Activated CD4-positive, alpha-beta T cell treated with anti-CD3 and anti-CD28 coated beads, Interleukin-2, Interleukin-4, amounts not matched to agents 100 ng/mL and 50 ng/mL, durations not matched to agents 16 hours and 8 hours (primary cell): ENCODE results near the gene SPPL3.

Experiments
- DNase-seq: peaks from one replicate; pipeline ENCODE4 v3.0.0-alpha.2; 2020; ENCODE audit warnings: low spot score

The SPPL3 gene

DNA sequence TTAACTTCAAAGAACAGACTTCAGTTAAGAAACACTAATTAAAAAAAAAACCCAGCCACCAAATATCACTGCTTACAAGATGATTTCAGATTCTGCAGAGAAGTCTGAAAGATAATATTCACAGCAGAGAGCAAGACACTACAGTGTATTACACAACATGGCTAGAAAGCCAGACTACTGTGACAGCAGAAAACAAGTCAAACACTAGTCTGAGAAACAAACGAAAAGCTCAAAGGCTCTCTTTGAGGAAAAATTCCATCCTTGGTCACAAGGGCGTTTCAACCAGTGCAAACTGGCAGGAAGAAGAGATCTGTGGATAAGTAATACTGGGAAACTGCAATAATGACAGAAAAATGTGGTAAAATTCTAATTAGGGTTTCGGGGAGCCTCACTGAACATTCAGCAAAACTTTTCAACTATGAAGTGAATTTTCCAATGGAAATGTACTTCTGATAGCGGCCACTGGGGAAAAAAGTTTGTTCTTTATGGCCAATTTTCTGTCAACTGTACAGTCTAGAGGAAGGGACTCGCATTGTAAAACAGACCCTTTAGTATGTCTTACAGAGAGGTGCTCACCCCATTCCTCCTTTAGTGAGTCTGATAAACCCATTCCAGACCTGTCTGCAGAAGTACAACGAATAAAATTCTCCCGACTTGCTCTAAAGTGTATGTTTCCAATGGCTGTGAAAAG is 128.2 kb downstream of the SPPL3 start:
- no peak for DNase-seq

DNA sequence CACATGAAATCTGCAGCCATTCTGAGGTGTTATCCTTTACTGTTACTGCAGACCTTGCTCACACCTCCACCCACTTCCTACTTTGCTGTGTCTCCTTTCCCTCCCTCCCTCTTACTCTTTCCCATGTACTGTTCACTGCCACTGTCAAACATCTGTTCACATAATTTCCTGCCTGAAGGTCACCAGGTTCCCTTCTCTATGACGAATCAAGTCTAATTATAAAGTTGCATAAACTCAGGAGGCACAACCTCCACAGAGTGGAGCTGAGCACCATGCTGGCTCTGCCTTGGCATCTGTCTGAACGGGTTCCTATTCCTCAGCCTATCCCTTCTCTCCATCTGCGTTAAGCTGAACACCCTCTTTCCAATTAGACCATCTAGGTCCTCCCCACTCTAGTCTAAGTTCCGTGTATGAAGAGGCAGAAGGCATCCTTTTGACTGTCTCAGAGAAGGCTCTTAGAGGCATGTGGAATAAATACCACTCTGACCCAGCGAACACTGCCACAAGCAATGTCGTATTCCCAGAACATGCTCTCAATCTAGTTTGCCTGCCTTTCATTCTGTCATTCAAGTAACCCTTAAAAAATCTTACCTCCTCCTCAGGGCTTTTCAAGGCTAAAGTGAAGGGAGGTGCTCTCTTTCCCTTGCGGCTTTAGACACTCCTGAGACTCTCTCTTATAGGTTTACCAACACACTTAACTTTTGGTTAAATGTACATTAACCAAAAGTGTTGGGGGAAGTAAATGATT is 129.8 kb downstream of the SPPL3 start:
- no peak for DNase-seq

DNA sequence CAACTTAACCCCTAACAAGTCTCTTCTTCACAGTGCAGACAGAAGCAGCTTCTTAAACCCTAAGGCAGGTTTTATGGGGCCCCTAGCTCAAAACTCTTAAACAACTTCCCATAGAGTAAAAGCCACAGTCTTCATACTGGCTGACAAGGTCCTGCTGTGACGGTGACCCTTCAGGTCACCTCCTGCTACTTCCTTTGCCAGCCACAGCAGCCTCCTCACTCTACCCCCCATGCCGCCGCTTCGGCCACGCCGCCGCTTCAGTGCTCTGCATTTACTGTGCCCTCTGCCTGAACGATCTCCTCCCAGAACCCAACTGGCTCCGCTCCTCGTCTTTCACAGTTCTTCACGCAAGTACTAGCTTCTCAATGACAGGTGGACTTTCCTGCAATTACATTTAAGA is 133.1 kb downstream of the SPPL3 start:
- DNase-seq = no peak

DNA sequence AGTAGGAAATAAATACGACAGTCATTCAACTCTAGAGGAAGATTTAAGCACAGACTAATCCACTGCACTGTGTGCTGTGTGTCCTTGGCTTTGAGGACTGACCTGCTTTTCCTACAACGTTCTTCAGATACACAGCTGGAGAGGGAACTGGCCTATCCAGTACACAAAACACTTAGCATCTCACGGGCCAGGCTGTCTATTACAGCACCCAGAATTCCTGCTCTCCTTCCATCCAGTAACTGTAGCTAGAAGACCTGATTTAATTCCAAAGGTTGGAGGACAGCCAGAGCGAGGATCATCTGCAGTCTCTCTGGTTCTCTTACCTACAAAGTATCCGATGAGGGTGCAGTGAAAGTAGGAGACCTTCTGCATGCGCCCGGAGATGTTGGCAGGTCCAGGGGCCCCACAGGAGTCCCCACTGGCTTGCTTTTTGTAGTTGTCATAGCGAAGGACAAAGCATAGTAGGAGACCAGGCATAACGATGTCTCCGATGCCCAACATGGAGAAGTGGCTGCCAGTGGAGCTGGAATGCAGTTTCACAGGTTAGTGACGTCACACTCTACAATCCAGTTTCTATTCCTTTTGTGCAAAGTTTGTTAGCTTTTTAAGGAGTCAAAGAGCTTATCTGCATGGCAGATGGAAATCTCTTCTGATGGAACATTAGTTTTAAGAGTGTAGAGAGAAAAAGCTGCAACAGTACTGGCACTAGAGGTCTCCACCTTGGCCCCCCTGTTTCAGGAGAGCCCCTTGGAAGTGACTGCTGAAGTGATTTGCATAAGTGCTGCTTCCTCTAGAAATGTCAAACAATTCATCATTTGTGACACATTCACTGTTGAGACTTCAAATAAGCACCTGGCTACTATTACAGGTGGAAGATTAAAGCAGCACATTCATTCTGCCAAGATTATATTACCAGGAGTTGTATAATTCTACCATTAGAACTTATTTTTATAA is 136.8 kb downstream of the SPPL3 start:
- no peak for DNase-seq

DNA sequence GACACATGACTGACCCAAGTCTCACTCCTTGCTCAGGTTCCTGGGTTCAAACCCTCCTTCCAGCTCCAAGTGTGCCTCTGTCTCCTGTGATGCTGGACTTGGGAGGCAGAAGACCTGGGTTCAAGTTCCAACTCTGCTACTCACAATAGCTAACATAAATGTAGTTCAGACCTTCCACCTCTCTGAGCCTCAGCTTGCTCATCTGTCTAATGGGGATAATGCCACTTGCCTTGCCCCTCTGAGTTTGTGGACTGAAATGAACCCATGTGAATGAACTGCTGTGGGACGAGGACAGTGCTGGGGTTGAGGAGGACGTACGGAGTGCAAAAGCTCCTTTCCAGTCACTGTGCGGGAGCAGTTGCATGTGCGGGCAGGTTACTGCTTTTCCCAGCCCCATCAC is 137.6 kb downstream of the SPPL3 start:
- no peak for DNase-seq

DNA sequence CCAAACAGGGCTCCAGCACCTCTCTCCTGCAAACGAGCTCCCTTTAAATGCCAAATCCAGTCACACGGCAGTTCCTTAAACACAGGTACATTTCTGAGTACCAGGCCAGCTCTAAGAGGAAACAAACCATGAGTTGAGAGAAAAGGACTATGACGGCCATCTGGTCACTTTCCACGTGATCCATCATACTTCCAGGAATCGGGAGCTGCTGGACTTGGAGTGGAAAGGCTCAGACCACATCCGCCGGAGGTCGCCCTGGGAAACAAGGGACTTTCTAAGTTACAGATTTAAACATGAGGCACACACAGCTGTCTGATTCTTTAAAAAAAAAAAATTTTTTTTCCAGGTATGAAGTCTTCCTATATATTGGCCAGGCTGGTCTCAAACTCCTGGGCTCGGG is 139.3 kb downstream of the SPPL3 start:
- DNase-seq = no peak

DNA sequence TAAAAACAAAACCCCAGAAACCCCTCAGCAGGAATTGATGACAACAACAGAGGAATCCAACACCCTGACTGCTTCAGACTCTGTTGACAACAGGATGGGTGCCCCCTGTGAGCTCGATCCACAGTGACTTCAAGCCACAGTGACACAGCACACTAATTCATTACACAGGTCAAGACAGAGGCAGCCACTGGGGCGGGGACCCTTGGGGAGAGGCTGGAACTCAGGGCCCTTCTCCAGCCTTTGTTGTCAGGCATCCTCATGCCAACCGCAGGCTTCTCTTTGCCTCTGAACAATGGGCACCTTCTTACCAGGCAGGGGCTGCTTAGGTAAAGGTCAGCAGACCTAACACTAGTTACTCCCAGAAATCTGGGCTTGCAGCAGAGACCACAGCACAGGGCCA is 140.9 kb downstream of the SPPL3 start:
- DNase-seq = no peak

DNA sequence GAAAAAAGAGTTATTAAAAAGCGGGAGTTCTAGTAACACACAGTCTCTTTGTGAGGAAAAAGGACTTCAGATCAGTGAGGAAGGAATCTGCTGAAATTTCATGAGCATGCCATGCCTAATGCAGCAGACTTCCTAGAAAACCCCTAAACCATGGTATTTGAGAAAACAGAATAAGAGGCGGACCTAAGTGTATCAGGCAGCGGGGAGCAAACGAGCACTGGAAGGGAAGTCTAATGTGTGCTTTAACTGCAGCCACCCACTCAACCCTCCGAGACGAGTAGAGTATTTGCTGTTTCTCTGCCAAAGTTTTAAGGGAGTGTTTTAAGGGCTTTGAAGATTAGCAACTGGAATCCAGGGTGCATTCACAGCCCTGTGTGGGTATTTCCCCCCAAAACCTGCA is 142.1 kb downstream of the SPPL3 start:
- no peak for DNase-seq

DNA sequence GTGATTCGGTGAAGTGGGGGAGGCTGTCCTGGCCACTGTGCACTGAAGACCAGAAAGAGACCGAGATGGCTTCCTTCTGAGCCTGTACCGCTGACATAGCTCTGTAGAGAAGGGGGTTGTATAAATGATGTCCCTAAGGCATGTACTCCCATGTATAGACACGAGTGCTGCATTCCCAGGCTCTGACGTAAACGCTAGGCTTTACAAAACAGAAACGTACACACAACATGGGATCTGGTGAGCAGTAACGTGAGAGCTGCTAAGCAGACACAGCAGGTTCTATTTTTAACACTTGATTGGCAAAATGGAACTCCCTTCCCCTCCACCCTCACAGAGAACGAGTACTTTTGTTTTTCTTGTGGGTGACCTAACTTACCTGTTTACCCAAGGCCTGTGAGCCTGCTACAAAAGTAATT is 142.6 kb downstream of the SPPL3 start:
- DNase-seq = no peak

DNA sequence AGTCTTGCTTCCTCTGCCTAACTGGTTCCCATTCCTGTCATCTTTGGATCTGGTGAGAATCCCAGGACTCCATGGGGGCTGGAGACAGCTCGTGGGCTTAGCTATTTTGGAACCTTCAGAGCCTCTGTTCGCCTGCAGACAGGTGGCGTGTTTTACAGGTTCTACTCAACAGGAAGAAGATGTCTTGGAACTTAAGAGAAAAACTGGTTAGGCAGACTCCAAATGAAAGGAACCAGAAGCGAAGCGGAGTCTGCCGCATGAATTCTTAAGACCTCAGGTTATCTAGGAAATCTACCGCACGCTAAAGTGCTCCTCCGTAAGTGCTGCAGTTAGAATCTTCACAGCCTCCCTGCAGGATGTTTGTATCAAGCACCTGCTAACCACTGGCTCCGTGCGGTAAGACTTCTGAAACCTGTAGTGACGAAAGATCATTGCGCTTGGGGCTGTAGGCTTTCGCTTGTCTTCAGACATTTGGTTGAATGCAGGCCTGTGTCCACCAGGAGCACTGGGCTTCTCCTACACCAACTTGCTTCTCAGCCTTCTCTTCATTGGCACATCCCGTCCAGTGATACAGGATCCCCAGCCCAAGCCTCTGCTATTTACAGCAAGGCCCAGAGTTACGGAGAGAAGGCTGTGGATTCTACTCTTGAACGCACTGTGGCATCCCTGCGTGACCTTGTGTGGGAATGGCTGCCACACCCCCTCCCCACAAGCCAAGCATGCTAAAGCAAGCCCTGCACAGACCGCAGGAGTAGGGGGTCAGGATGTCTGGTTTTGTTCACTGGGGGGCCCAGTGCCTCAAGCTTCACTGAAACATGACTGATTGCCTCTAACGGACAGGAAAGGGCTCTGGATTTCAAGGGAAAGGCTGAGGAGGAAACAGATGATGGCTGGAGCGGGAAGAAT is 143.6 kb downstream of the SPPL3 start:
- DNase-seq = peak; percentile 43

DNA sequence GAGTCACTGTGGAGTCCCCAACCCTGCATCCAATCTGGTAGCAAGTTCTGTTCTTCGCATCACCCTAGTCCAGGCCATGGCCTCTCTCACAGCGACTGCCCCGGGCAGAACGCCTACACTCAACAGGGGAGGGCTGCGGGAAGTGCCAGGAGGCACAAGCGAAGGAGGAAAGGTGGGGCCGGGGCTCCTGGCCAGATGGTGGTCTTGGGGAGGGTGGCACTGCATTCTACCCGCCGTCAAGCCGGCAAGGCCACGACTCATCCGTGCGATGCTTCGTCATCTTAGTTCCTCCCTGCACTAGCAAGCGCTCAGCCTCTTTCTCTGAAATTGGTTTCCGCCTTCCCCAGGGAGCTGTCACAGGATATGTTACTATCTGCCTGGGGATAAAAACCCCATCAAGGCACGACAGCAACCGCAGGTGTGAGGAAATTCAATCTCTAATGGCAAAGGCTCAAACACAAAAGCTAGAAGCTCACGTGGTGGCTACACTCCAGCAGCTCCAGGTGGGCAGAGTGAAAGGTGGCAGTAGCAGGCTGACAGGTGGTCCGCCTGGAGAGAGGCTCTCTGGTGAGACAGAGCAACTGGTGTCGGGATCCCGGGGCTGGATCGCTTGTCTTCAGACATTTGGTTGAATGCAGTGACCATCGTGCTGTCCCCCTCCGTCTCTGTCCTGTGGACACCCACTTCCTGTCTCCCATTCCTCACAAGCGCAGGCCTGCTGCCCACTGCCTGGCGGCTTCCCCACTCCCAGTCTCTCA is 144.4 kb downstream of the SPPL3 start:
- DNase-seq = no peak

DNA sequence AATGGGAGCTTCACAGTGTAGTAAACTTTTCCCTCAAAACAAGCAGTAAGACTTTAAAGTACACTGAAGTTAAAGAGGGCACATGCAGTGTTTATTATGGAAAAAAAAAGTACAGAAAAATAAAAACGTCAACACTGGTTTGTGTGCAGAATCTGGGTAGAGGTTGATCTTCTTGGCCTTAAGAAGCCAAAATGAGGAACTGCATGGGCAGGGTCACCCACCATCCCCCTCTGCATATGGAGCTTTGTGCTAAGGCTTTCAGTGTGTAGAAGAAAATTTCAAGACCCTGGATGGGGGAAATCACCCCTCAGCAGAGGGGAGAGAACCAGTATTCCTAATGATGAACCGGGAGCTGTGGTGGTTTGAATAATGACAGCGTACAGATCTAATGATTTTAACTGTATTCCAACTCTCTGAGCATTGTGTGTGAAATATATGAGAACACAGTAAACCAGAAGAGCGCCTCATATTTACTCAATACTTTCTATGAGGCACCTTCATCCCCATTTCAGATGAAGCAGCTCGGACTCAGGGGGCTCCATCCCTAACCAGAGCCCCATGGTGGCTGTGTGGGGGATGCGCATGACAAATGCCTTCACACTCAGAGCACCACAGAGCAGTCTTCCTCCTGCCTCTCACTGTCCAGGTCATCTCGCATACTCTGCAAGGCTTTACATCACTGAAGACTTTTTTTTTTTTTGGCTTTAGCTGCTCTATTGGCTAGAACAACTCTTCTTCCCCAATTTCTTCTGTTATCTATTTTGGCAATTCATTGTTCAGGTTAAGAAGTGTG is 145.2 kb downstream of the SPPL3 start:
- DNase-seq = no peak

DNA sequence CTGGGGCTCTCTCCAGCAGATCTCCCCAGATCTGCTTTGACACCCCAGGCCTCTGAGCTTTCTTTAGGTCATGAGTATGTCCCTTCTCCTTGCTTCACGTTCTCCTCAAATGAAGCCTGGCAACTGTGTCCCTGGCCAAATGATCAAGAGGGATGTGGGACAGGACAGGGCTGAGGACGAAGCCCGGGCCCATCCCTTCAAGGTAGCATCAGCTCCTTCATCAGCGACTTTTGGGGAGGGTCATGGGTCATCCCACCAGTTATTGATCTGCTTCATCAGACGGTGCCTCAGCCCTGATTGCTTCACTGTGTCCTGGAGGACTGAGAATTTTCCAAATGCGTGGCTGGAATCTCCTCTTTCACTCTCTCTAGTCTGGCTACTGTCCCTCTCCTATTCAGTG is 146.2 kb downstream of the SPPL3 start:
- no peak for DNase-seq

DNA sequence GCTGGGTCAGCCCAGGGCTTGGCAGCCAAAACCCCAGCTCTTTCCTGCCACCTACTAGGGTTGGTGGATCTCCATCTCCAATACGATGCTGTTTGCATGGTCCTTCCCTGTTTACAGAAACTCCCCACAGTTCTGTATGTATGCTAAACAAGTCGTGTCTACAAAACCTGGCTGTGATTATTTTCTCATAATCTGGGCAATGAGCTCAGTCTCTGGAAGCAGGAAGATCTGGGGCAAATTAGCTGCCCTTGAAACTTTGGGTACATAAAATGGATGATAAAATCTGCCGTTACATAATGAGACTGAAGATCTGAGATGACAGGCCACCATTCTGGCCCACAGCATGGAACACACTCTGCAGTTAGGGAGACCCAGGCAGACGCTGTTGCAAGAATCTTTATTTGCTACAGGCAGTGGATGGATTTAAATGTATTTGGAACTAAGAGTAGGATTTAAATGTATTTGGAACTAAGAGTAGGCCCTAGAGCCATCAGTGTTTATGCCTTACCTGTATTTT is 146.9 kb downstream of the SPPL3 start:
- DNase-seq = no peak

DNA sequence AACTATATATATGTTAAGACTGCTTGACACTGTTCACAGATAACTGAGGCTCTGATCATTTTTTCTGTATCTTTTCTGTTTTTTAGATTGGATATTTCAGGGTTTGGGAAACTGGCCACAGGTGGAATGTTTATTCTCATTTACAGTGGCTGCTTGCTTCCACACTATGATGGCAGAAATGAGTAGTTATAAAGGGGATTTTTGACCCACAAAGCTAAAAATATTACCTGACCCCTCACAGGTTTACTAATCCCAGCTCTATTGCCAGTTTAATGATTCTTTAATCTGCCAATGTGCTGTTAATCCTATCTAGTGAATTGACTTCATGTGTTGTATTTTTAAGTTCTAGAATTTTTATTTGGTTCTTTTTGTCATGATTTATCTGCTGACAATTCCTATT is 148.9 kb downstream of the SPPL3 start:
- DNase-seq = no peak

DNA sequence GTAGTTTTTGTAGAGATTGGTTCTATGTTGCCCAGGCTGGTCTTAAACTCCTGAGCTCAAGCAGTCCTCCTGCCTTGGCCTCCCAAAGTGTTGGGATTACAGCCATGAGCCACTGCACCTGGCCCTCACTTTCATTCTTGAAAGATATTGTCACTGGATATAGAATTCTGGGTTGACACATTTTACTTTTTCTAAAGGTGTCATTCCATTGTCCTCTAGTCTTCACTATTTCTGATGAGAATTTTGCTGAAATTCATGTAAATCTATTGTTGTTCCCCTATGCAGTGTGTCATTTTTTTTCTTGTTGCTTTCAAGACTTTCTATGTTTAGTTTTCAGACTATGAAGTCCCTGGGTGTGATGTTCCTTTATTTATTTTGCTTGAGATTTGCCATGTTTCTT is 149.4 kb downstream of the SPPL3 start:
- no peak for DNase-seq

DNA sequence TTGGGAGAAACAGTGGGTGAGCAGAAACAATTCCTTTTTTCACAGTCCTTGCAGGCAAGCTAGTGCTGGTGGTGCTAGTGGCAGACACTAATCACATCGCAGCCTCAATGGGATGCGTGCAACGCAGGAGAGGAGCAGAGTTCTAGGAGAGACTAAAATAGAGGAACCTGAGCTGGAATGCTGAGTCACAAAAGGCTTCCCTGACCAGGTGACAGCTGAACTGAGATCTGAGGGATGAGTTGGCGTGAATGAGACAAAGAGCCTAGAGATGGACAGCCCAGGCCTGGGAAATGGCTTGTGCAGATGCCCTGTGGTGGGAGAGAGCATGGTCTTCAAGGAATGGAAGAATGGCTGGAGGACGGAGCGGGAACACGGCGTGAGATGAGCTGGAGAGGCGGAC is 152.8 kb downstream of the SPPL3 start:
- no peak for DNase-seq

DNA sequence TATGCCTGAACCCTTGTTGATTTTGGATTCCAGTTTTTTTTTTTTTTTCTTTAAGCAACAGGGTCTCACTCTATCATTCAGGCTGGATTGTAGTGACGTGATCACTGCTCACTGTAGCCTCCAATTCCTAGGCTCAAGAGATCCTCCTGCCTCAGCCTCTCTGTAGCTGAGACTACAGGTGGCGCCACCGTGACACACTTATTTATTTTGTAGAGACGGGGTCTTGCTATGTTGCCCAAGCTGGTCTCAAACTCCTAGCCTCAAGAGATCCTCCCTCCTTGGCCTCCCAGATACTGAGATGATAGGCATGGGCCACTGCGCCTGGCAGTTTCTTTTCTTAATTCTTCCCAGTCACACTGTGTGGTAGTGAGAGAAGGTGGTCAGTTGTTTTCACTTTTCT is 153.4 kb downstream of the SPPL3 start:
- DNase-seq = no peak

DNA sequence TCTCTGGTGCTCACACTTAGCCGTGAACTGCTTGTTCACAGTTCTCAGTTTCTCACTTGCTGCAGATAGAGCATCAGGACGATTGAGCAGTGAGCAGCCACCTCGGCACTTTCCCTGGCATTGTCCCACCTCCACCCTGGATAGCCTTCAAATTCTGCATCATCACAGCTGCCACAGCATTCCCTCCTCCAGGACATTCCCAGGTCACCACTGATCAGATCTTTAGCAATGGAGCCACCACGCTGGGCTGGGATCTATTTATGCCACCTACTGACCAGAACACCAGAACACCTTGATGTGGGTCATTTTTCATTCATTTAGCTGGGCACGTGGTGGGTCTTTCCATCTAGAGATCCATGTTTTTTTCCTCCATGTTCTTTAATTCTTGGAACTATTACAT is 154.9 kb downstream of the SPPL3 start:
- no peak for DNase-seq

DNA sequence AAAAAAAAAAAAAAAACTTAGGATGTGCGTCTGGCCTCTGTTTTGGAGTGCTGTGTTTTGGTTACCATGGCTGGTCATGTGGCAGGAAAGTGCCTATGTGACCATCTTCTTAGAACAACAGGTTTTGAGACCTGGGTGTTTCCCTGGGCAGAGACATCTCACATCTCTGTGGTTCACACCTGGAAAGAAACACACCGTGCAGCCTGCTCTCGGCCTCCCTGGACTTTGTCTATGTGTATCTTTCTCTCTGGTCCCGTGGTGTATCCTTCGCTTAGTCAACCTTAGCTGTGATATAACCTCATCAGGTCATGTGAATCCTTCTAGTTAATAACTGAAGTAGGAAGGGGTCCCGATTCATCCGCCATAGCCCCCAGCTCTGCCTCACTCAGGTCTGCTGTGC is 155.9 kb downstream of the SPPL3 start:
- no peak for DNase-seq
